HepG2 (cell line): ENCODE measurements around the gene ZNF740. TPM values are rescaled to one million over a fixed set of nuclear protein-coding genes. Genes with fewer than 3 reads are reported as not detected.

Experiments
- ARID4A ChIP-seq: sonication (generic); formaldehyde crosslinking; IDR thresholded peaks from 2 replicates; pipeline ENCODE4 v1.5.0; 2020; ENCODE audit warnings: mild to moderate bottlenecking, missing genetic modification reagents, borderline replicate concordance
- KLF6 ChIP-seq: IDR thresholded peaks from 2 replicates; pipeline ENCODE4 v1.8.0; 2016; ENCODE audit warnings: missing biosample characterization, missing genetic modification reagents
- PCBP1 ChIP-seq: fragments of 200-400 bp; formaldehyde crosslinking; IDR thresholded peaks from 2 replicates; pipeline ENCODE4 v1.6.1; 2017; ENCODE audit warnings: mild to moderate bottlenecking, low read depth, low read length, borderline replicate concordance
- POGK ChIP-seq: sonication (generic); formaldehyde crosslinking; conservative IDR thresholded peaks from 2 replicates; pipeline ENCODE4 v1.8.0; 2022; ENCODE audit warnings: mild to moderate bottlenecking, moderate library complexity, missing genetic modification reagents
- POGZ ChIP-seq: sonication (generic); formaldehyde crosslinking; IDR thresholded peaks from 2 replicates; pipeline ENCODE4 v1.4.0; 2020; ENCODE audit warnings: mild to moderate bottlenecking, missing genetic modification reagents
- RFX3 ChIP-seq: IDR thresholded peaks from 2 replicates; pipeline ENCODE4 v1.6.1; 2016; ENCODE audit warnings: missing biosample characterization, missing genetic modification reagents
- SMARCE1 ChIP-seq: fragments of 450-650 bp; IDR thresholded peaks from 2 replicates; pipeline ENCODE4 v1.6.1; 2017; ENCODE audit warnings: borderline replicate concordance
- TRIM22 ChIP-seq: fragments of 450-650 bp; IDR thresholded peaks from 2 replicates; pipeline ENCODE4 v1.6.1; 2017
- ZNF318 ChIP-seq: sonication (generic); formaldehyde crosslinking; IDR thresholded peaks from 2 replicates; pipeline ENCODE4 v1.4.0; 2020; ENCODE audit warnings: mild to moderate bottlenecking, missing genetic modification reagents
- ZNF747 ChIP-seq: sonication (generic); formaldehyde crosslinking; IDR thresholded peaks from 2 replicates; pipeline ENCODE4 v1.8.1; 2023; ENCODE audit warnings: missing genetic modification reagents, mild to moderate bottlenecking, borderline replicate concordance
- ZNF816 ChIP-seq: sonication (generic); formaldehyde crosslinking; IDR thresholded peaks from 2 replicates; pipeline ENCODE4 v1.8.0; 2022; ENCODE audit warnings: missing genetic modification reagents, mild to moderate bottlenecking, borderline replicate concordance
- polyA plus RNA-seq, 8 experiments: library from polyadenylated mRNA; depleted of rRNA in 3 of 8; stranded (reverse) in 7 of 8; unstranded in 1 of 8; fragments of >200 nt; fragmentation: Illumina TruSeq in 4 of 8; extraction: Trizol in 4 of 8; gene quantifications; 2 replicates each; pipeline versions ENCODE4 v1.2.1 to v1.2.3, GENCODE V29; 2011 to 2016; ENCODE audit warnings: low read depth in 4 of 8, missing spikeins in 1 of 8, mixed read lengths in 1 of 8; ENCODE audit not compliant: insufficient read depth in 1 of 8
- total RNA-seq, 5 experiments: library from RNA; depleted of rRNA; stranded (reverse); fragments of >200 nt; fragmentation: Illumina TruSeq; extraction: Trizol; gene quantifications; 2 replicates each; pipeline ENCODE4 v1.2.3, GENCODE V29; 2016; ENCODE audit warnings: low read depth in 1 of 5

ZNF740 gene
- total and polyA plus RNA-seq, 2 of the 13 experiments (the other 11 are each of a cell fraction or from before 2014, with no cell fraction given), result 16.9 to 19.0 TPM

- TF ChIP-seq ZNF318 (CRISPR knock-in tag) (no peak), POGK (CRISPR knock-in tag) (peak; percentile 51; the same call in 1 of the 2 replicates), PCBP1 (no peak), ZNF747 (CRISPR knock-in tag) (peak; percentile 56; the same call in 1 of the 2 replicates), SMARCE1 (no peak), KLF6 (CRISPR knock-in tag) (no peak), ARID4A (peak; percentile 33; the same call in 1 of the 2 replicates), ZNF816 (no peak), RFX3 (CRISPR knock-in tag) (no peak), POGZ (CRISPR knock-in tag) (peak; percentile 74), TRIM22 (no peak)
Measured at GRCh38 chr12:53145383-53146260, 34.9 kb upstream of the ZNF740 start (continued).
